Parathyroid adenoma (tissue), 2 donors: ENCODE results near the gene CABLES2.

Experiments used
- H2AFZ ChIP-seq: fragments of 300-600 bp; sonication (generic); one replicate; pipeline ENCODE4 v1.7.0; 2017; ENCODE audit warnings: antibody characterized with exemption, mild to moderate bottlenecking
- H3K27ac ChIP-seq: fragments of 300-600 bp; sonication (generic); one replicate; pipeline ENCODE4 v1.7.0; 2017
- H3K27me3 ChIP-seq: fragments of 300-600 bp; sonication (generic); one replicate; pipeline ENCODE4 v1.7.0; 2017; ENCODE audit warnings: low read length; ENCODE audit not compliant: control insufficient read depth, insufficient read depth
- H3K36me3 ChIP-seq: fragments of 300-600 bp; sonication (generic); one replicate; pipeline ENCODE4 v1.7.0; 2017; ENCODE audit warnings: low read length; ENCODE audit not compliant: control insufficient read depth, insufficient read depth
- H3K4me1 ChIP-seq: fragments of 300-600 bp; sonication (generic); one replicate; pipeline ENCODE4 v1.7.0; 2017; ENCODE audit warnings: control low read depth
- H3K4me2 ChIP-seq: fragments of 300-600 bp; sonication (generic); one replicate; pipeline ENCODE4 v1.7.0; 2017; ENCODE audit warnings: low read length
- H3K4me3 ChIP-seq: fragments of 300-600 bp; sonication (generic); one replicate; pipeline ENCODE4 v1.7.0; 2017; ENCODE audit warnings: low read depth, low read length
- H3K79me2 ChIP-seq: fragments of 300-600 bp; sonication (generic); one replicate; pipeline ENCODE4 v1.7.0; 2017; ENCODE audit warnings: control low read depth
- H3K9ac ChIP-seq: fragments of 300-600 bp; sonication (generic); one replicate; pipeline ENCODE4 v1.7.0; 2017; ENCODE audit warnings: mild to moderate bottlenecking
- H3K9me3 ChIP-seq: fragments of 300-600 bp; sonication (generic); one replicate; pipeline ENCODE4 v1.7.0; 2017; ENCODE audit warnings: low read length; ENCODE audit not compliant: control insufficient read depth
- CTCF ChIP-seq: fragments of 300-600 bp; sonication (generic); IDR thresholded peaks from one replicate; pipeline ENCODE4 v1.7.0; 2017; ENCODE audit warnings: antibody characterized with exemption, mild to moderate bottlenecking
- donor health status: primary hyperparathyroidism.

CABLES2 gene

GRCh38 chr20:62445553-62446340, 38.7 kb upstream of the CABLES2 start:
- Histone ChIP-seq H3K4me2 (no peak overlapping the region), H3K9ac (no peak overlapping the region), H3K9me3 (no peaks in the 10 kb centered on the region), H3K4me3 (no peak overlapping the region), H3K36me3 (no peaks in the 10 kb centered on the region), H3K27ac (no peak overlapping the region), H3K79me2 (no peaks in the 10 kb centered on the region), H3K27me3 (no peaks in the 10 kb centered on the region), H3K4me1 (no peaks in the 10 kb centered on the region), H2AFZ (no peak overlapping the region)
- no peak for TF ChIP-seq CTCF

- H3K79me2 ChIP-seq = no peaks in the 10 kb centered on the region
- H3K4me1 ChIP-seq = no peaks in the 10 kb centered on the region
- TF ChIP-seq CTCF = no peak
- no peak overlapping the region for H3K4me2 ChIP-seq
- no peaks in the 10 kb centered on the region for H3K9me3 ChIP-seq
- no peak overlapping the region for H2AFZ ChIP-seq
- no peaks in the 10 kb centered on the region for H3K27me3 ChIP-seq
- H3K36me3 ChIP-seq = no peaks in the 10 kb centered on the region
- no peak overlapping the region for H3K9ac ChIP-seq
- H3K27ac ChIP-seq = no peak overlapping the region
- no peak overlapping the region for H3K4me3 ChIP-seq
Observed at GRCh38 chr20:62444286-62444685, 37.2 kb upstream of the CABLES2 start.

GRCh38 chr20:62441987-62442539, 35.0 kb upstream of the CABLES2 start:
- Histone ChIP-seq H3K9ac (no peak overlapping the region), H3K4me1 (no peaks in the 10 kb centered on the region), H2AFZ (no peak overlapping the region), H3K9me3 (no peaks in the 10 kb centered on the region), H3K79me2 (no peaks in the 10 kb centered on the region), H3K36me3 (no peaks in the 10 kb centered on the region), H3K27ac (no peak overlapping the region), H3K27me3 (no peaks in the 10 kb centered on the region), H3K4me3 (no peak overlapping the region), H3K4me2 (no peak overlapping the region)
- TF ChIP-seq CTCF = no peak

- Histone ChIP-seq H3K27me3 (no peaks in the 10 kb centered on the region), H3K4me1 (no peaks in the 10 kb centered on the region), H3K4me2 (no peak overlapping the region), H3K9me3 (no peaks in the 10 kb centered on the region), H3K9ac (no peak overlapping the region), H2AFZ (no peak overlapping the region), H3K27ac (no peak overlapping the region), H3K36me3 (no peaks in the 10 kb centered on the region), H3K4me3 (no peak overlapping the region), H3K79me2 (no peaks in the 10 kb centered on the region)
- no peak for TF ChIP-seq CTCF
Observed at GRCh38 chr20:62439218-62439617, 32.1 kb upstream of the CABLES2 start.

GRCh38 chr20:62437927-62438326, 30.8 kb upstream of the CABLES2 start:
- Histone ChIP-seq H3K27me3 (no peaks in the 10 kb centered on the region), H3K4me3 (no peak overlapping the region), H3K4me2 (no peak overlapping the region), H3K27ac (no peak overlapping the region), H3K4me1 (no peaks in the 10 kb centered on the region), H3K79me2 (no peaks in the 10 kb centered on the region), H3K9me3 (no peaks in the 10 kb centered on the region), H3K9ac (no peak overlapping the region), H2AFZ (no peak overlapping the region), H3K36me3 (no peaks in the 10 kb centered on the region)
- no peak for TF ChIP-seq CTCF
